HCEC 1CT (cell line): ENCODE data around the gene CAMTA1.
"Not testable (repeated sequence)": the region's sequence is repeated elsewhere in the genome, so short reads cannot be mapped to it uniquely, and the experiment has no call there.

ENCODE experiments used
- DNase-seq: peaks from one replicate; pipeline ENCODE4 v3.0.0-alpha.2; 2017

The CAMTA1 gene

GRCh38 chr1:7406641-7407543, 621.6 kb downstream of the CAMTA1 start:
- DNase-seq = no peak

- no peak for DNase-seq
Measured at GRCh38 chr1:7407544-7407895, 622.3 kb downstream of the CAMTA1 start.

- DNase-seq = no peak
Measured at GRCh38 chr1:7407980-7408770, 622.9 kb downstream of the CAMTA1 start.

GRCh38 chr1:7408771-7409150, 623.5 kb downstream of the CAMTA1 start:
- no peak for DNase-seq

- DNase-seq = no peak
Measured at GRCh38 chr1:7409278-7409677, 624.0 kb downstream of the CAMTA1 start.

- no peak for DNase-seq
Measured at GRCh38 chr1:7410156-7410555, 624.9 kb downstream of the CAMTA1 start.

- DNase-seq = not testable (repeated sequence)
Measured at GRCh38 chr1:7417618-7418017, 632.4 kb downstream of the CAMTA1 start.

GRCh38 chr1:7418442-7419080, 633.3 kb downstream of the CAMTA1 start:
- DNase-seq = no peak

- DNase-seq = no peak
Measured at GRCh38 chr1:7420098-7420445, 634.8 kb downstream of the CAMTA1 start.

GRCh38 chr1:7420470-7421100, 635.3 kb downstream of the CAMTA1 start:
- DNase-seq = no peak

GRCh38 chr1:7421471-7422075, 636.3 kb downstream of the CAMTA1 start:
- no peak for DNase-seq

- DNase-seq = no peak
Measured at GRCh38 chr1:7422081-7422480, 636.8 kb downstream of the CAMTA1 start.

- no peak for DNase-seq
Measured at GRCh38 chr1:7422561-7422960, 637.3 kb downstream of the CAMTA1 start.

- DNase-seq = no peak
Measured at GRCh38 chr1:7422966-7423365, 637.7 kb downstream of the CAMTA1 start.

- DNase-seq = no peak
Measured at GRCh38 chr1:7424352-7424890, 639.2 kb downstream of the CAMTA1 start.

GRCh38 chr1:7425229-7425628, 640.0 kb downstream of the CAMTA1 start:
- no peak for DNase-seq

- DNase-seq = no peak
Measured at GRCh38 chr1:7425771-7426170, 640.5 kb downstream of the CAMTA1 start.

GRCh38 chr1:7426780-7427604, 641.7 kb downstream of the CAMTA1 start:
- no peak for DNase-seq

GRCh38 chr1:7427605-7428300, 642.5 kb downstream of the CAMTA1 start:
- no peak for DNase-seq

GRCh38 chr1:7429290-7429689, 644.0 kb downstream of the CAMTA1 start:
- DNase-seq = no peak

- no peak for DNase-seq
Measured at GRCh38 chr1:7430047-7430608, 644.9 kb downstream of the CAMTA1 start.
